Myometrial cell (primary cell): ENCODE measurements around the gene SV2B. TPM values are rescaled to one million over a fixed set of nuclear protein-coding genes. Genes with fewer than 3 reads are reported as not detected.

Experiments used
- total RNA-seq: library from RNA; depleted of rRNA; stranded (reverse); fragments of >200 nt; gene quantifications from 2 replicates; pipeline ENCODE4 v1.2.3, GENCODE V29; 2015

SV2B gene, protein sequence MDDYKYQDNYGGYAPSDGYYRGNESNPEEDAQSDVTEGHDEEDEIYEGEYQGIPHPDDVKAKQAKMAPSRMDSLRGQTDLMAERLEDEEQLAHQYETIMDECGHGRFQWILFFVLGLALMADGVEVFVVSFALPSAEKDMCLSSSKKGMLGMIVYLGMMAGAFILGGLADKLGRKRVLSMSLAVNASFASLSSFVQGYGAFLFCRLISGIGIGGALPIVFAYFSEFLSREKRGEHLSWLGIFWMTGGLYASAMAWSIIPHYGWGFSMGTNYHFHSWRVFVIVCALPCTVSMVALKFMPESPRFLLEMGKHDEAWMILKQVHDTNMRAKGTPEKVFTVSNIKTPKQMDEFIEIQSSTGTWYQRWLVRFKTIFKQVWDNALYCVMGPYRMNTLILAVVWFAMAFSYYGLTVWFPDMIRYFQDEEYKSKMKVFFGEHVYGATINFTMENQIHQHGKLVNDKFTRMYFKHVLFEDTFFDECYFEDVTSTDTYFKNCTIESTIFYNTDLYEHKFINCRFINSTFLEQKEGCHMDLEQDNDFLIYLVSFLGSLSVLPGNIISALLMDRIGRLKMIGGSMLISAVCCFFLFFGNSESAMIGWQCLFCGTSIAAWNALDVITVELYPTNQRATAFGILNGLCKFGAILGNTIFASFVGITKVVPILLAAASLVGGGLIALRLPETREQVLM
- not detected in 2 replicates for total RNA-seq

DNA sequence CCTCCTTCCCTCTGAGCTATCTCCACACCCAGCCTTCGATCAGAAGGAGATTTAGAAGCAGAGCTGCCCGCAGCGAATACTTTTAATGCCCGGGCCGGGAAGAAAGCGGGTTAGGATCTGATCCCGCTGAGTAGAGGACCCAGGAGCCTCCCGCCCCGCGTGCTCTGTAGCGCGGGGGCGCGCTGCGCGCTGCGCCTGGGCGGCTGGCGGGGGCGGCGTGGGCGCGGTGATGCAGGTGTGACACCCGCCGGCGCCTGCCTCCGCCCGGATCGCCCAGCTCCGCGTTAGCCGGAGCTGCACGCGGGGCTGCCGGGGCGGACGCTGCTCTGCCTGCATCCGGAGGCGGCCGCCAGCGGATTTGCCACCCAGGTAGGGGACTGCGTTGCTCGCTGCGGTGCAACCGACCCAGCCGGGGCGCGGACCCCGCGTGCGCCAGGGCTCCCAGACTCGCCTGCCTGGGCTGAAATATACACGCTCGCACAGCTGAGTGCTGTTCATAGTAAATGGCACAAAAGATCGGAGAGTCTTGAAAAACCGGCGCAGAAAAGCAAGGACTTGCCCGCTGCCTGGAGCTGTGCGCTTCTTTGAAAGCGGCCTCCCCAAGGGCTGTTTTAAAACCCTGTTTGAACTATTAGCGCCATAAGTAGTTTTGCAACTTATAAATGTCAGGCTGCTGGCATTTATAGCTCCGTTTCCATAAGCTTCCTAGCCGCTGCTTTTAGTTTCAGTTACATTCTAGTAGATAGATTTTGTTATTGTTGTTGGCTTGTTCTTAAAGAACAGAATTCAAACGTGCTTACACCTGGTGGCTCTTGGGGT lies at the start of gene SV2B:
Gene SV2B, plus strand, starts transcription at position 263 of the 819 bp plus-strand sequence. CDS start 126,007 bp downstream, outside the sequence.

Other genes with a start within 250 kb of the SV2B start
- 75.8 and 82.8 TPM in 2 replicates for gene FURIN, start 231.7 kb upstream of the SV2B start, total RNA-seq
- 42.9 and 46.1 TPM in 2 replicates for gene FES, start 215.8 kb upstream of the SV2B start, total RNA-seq
- 15.3 and 17.4 TPM in 2 replicates for gene MAN2A2, start 197.0 kb upstream of the SV2B start, total RNA-seq
- gene HDDC3, start 167.7 kb upstream of the SV2B start, total RNA-seq: 9.2 and 20.7 TPM in 2 replicates
- gene UNC45A, start 165.0 kb upstream of the SV2B start, total RNA-seq: 54.1 and 55.4 TPM in 2 replicates
- gene RCCD1, start 145.4 kb upstream of the SV2B start, total RNA-seq: 22.0 and 22.8 TPM in 2 replicates
- 167 and 190 TPM in 2 replicates for gene PRC1, start 105.7 kb upstream of the SV2B start, total RNA-seq
- gene VPS33B, start 77.7 kb upstream of the SV2B start, total RNA-seq: 15.0 and 16.0 TPM in 2 replicates